ENCODE results near the gene CRIM1. TPM values are rescaled to one million over a fixed set of nuclear protein-coding genes. Genes with fewer than 3 reads are reported as not detected.

The CRIM1 gene
- total RNA-seq, 1 experiment from 2014 or later = 24.1 TPM

DNA sequence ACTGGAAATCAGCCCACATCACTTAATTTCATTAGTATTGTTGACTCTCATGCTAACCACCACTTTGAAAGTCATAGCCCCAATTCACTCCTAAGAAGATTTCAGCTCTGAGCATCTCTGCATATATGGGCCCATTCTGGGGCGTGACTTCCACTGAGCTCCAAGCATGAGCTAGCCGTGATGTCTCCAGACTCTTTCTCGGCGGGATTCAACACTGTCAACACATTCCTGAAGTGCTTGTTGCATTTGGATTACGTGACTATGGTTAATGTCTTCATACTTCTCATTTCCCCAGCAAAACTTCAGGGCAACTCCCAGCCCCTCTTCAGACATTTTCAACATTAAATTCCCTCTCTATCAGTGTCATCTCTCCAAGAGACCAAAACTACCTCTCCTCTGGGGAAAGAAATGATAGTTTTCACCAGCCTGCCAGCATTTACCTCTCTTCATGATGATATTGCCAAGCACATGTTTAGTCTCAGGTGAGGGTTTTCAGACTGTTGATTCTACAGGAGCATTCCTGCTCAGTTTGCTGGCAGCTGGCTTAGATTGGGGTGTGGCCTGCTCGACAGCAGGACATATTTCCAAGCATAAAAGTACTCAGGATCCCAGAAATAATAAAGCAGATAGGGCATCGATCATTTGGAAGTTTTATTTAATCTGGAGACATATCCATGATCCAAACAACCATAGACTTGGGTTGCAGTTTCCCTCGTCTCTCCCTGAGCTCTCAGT is 160.7 kb downstream of the CRIM1 start (continued):
- TF ChIP-seq, protein P1, sequence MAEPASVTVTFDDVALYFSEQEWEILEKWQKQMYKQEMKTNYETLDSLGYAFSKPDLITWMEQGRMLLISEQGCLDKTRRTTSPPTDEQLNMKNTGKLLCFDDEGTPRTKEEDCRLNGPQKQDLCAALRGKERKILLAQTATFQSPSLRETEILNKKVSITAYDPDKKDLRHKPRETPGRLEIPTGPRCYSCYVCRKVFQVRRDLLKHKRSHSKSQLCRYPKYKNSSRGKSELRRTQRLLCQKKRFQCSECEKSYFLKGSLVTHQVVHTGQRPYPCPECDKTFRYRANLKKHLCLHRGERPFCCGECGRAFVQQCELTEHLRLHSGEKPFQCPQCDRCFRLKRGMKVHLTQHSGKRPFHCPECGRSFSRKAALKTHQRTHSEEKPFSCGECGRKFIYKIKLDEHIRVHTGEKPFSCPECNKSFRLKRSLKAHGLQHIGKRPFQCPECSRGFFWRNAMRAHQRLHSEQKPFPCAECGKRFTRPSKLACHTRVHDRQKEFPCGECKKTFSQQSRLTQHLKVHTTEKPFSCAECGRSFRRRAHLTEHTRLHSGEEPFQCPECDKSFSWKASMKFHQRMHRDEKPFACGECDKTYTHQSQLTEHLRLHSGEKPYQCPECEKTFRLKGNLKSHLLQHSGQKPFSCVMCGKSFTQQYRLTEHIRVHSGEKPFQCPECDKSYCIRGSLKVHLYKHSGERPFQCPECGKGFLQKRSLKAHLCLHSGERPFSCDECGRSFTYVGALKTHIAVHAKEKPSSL (CRISPR knock-in tag; conservative IDR thresholded peaks at IDR 0.05) = no peak
- TF ChIP-seq, protein P2, sequence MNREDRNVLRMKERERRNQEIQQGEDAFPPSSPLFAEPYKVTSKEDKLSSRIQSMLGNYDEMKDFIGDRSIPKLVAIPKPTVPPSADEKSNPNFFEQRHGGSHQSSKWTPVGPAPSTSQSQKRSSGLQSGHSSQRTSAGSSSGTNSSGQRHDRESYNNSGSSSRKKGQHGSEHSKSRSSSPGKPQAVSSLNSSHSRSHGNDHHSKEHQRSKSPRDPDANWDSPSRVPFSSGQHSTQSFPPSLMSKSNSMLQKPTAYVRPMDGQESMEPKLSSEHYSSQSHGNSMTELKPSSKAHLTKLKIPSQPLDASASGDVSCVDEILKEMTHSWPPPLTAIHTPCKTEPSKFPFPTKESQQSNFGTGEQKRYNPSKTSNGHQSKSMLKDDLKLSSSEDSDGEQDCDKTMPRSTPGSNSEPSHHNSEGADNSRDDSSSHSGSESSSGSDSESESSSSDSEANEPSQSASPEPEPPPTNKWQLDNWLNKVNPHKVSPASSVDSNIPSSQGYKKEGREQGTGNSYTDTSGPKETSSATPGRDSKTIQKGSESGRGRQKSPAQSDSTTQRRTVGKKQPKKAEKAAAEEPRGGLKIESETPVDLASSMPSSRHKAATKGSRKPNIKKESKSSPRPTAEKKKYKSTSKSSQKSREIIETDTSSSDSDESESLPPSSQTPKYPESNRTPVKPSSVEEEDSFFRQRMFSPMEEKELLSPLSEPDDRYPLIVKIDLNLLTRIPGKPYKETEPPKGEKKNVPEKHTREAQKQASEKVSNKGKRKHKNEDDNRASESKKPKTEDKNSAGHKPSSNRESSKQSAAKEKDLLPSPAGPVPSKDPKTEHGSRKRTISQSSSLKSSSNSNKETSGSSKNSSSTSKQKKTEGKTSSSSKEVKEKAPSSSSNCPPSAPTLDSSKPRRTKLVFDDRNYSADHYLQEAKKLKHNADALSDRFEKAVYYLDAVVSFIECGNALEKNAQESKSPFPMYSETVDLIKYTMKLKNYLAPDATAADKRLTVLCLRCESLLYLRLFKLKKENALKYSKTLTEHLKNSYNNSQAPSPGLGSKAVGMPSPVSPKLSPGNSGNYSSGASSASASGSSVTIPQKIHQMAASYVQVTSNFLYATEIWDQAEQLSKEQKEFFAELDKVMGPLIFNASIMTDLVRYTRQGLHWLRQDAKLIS (CRISPR knock-in tag; IDR thresholded peaks at IDR 0.05; ENCODE audit: borderline replicate concordance) = no peak
- TF ChIP-seq IRF2 (CRISPR knock-in tag; IDR thresholded peaks at IDR 0.05; ENCODE audit: borderline replicate concordance, low read depth) (no peak), RORB (CRISPR knock-in tag; IDR thresholded peaks at IDR 0.05) (no peak), CREB1 (CRISPR knock-in tag; IDR thresholded peaks at IDR 0.05) (no peak)
- TF ChIP-seq, protein P3, sequence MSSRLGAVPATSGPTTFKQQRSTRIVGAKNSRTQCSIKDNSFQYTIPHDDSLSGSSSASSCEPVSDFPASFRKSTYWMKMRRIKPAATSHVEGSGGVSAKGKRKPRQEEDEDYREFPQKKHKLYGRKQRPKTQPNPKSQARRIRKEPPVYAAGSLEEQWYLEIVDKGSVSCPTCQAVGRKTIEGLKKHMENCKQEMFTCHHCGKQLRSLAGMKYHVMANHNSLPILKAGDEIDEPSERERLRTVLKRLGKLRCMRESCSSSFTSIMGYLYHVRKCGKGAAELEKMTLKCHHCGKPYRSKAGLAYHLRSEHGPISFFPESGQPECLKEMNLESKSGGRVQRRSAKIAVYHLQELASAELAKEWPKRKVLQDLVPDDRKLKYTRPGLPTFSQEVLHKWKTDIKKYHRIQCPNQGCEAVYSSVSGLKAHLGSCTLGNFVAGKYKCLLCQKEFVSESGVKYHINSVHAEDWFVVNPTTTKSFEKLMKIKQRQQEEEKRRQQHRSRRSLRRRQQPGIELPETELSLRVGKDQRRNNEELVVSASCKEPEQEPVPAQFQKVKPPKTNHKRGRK (CRISPR knock-in tag; IDR thresholded peaks at IDR 0.05; ENCODE audit: borderline replicate concordance) = no peak

DNA sequence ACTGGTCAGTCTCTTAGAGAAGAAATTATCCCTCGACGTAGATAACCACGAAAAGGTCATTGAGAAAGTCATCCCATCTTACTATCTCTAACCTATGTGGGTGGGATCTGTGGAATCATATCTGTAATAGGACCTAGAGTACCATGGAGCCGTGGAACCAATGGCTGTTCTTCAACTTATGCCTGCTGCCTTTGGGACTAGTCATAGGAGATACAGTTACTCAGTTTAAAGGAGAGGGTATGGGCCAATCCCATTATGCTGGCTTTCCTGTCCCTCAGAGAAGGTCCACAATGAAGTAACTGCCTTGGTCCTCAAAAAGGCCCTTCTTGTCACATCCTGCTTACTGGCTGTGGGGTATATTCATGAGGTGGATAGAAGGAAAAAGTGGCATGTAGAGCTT is 164.9 kb downstream of the CRIM1 start:
- H3K27ac Mint-ChIP-seq = no peak overlapping the region
- peaks cover 62% of the 10 kb centered on the region for H3K36me3 Mint-ChIP-seq
- TF ChIP-seq HMGA2 (CRISPR knock-in tag; IDR thresholded peaks at IDR 0.05) (no peak), CREM (CRISPR knock-in tag; IDR thresholded peaks at IDR 0.05) (no peak), ATF1 (CRISPR knock-in tag; IDR thresholded peaks at IDR 0.05) (no peak), FOXJ3 (CRISPR knock-in tag; IDR thresholded peaks at IDR 0.05; ENCODE audit: borderline replicate concordance) (no peak), ZBTB21 (CRISPR knock-in tag; IDR thresholded peaks at IDR 0.05; ENCODE audit: borderline replicate concordance) (no peak)
- TF ChIP-seq, protein P1 (CRISPR knock-in tag; conservative IDR thresholded peaks at IDR 0.05) = no peak
- TF ChIP-seq, protein P4, sequence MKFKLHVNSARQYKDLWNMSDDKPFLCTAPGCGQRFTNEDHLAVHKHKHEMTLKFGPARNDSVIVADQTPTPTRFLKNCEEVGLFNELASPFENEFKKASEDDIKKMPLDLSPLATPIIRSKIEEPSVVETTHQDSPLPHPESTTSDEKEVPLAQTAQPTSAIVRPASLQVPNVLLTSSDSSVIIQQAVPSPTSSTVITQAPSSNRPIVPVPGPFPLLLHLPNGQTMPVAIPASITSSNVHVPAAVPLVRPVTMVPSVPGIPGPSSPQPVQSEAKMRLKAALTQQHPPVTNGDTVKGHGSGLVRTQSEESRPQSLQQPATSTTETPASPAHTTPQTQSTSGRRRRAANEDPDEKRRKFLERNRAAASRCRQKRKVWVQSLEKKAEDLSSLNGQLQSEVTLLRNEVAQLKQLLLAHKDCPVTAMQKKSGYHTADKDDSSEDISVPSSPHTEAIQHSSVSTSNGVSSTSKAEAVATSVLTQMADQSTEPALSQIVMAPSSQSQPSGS (CRISPR knock-in tag; IDR thresholded peaks at IDR 0.05; ENCODE audit: borderline replicate concordance, low read depth) = no peak
- TF ChIP-seq, protein P5, sequence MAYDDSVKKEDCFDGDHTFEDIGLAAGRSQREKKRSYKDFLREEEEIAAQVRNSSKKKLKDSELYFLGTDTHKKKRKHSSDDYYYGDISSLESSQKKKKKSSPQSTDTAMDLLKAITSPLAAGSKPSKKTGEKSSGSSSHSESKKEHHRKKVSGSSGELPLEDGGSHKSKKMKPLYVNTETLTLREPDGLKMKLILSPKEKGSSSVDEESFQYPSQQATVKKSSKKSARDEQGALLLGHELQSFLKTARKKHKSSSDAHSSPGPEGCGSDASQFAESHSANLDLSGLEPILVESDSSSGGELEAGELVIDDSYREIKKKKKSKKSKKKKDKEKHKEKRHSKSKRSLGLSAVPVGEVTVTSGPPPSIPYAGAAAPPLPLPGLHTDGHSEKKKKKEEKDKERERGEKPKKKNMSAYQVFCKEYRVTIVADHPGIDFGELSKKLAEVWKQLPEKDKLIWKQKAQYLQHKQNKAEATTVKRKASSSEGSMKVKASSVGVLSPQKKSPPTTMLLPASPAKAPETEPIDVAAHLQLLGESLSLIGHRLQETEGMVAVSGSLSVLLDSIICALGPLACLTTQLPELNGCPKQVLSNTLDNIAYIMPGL (CRISPR knock-in tag; IDR thresholded peaks at IDR 0.05) = no peak
- ATAC-seq (no peak), DNase-seq (ENCODE audit: low spot score) (no peak)
- POLR2A ChIA-PET = no interaction called here
- H3K27me3 Mint-ChIP-seq (ENCODE audit: low read depth) = no peaks in the 10 kb centered on the region
- H3K4me1 Mint-ChIP-seq = no peaks in the 10 kb centered on the region
- no peaks in the 10 kb centered on the region for H3K9me3 Mint-ChIP-seq
- H3K4me3 Mint-ChIP-seq = no peak overlapping the region
- CTCF ChIA-PET = no interaction called here
